ENCODE data around the gene GNA12.

- TF ChIP-seq CTCF (IDR thresholded peaks at IDR 0.05): no peak
- TF ChIP-seq POLR2A (IDR thresholded peaks at IDR 0.05): no peak
Observed at GRCh38 chr7:2708041-2708440, 136.1 kb downstream of the GNA12 start.
